ENCODE data around the gene PDIA4. TPM values are rescaled to one million over a fixed set of nuclear protein-coding genes. Genes with fewer than 3 reads are reported as not detected.

The PDIA4 gene
- total and polyA plus RNA-seq, 10 donors, result 21.6 to 160 (median 84.6) TPM

- peak; percentile 53 for DNase-seq
- no peaks in the 10 kb centered on the region for H3K9me3 ChIP-seq
- H3K27ac ChIP-seq, result no peak overlapping the region
- 75 to 92% (median 88%) methylated on average over 3 of the region's 3 CpGs for WGBS, 5 donors
- H3K4me3 ChIP-seq, result no peak overlapping the region
- TF ChIP-seq POLR2A (IDR thresholded peaks at IDR 0.05), result no peak
- no peak for TF ChIP-seq POLR2AphosphoS5 (IDR thresholded peaks at IDR 0.05)
- TF ChIP-seq, protein P1, sequence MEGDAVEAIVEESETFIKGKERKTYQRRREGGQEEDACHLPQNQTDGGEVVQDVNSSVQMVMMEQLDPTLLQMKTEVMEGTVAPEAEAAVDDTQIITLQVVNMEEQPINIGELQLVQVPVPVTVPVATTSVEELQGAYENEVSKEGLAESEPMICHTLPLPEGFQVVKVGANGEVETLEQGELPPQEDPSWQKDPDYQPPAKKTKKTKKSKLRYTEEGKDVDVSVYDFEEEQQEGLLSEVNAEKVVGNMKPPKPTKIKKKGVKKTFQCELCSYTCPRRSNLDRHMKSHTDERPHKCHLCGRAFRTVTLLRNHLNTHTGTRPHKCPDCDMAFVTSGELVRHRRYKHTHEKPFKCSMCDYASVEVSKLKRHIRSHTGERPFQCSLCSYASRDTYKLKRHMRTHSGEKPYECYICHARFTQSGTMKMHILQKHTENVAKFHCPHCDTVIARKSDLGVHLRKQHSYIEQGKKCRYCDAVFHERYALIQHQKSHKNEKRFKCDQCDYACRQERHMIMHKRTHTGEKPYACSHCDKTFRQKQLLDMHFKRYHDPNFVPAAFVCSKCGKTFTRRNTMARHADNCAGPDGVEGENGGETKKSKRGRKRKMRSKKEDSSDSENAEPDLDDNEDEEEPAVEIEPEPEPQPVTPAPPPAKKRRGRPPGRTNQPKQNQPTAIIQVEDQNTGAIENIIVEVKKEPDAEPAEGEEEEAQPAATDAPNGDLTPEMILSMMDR (IDR thresholded peaks at IDR 0.05 in 8 of 11, conservative IDR thresholded peaks at IDR 0.05 in 3 of 11), result no peak
- H3K36me3 ChIP-seq, result peaks cover 0 to 100% (median 87%) of the 10 kb centered on the region in 6 donors
- H3K4me1 ChIP-seq, result peaks cover 0 to 13% (median 4%) of the 10 kb centered on the region in 6 donors
- intact Hi-C loops (cut with DNase I; ENCODE audit: low total_unique reads), result no loop called here
- H3K27me3 ChIP-seq (replicated peaks in 1 of 7), result no peaks in the 10 kb centered on the region
Measured at GRCh38 chr7:149007146-149007545, 21.2 kb downstream of the PDIA4 start.

DNA sequence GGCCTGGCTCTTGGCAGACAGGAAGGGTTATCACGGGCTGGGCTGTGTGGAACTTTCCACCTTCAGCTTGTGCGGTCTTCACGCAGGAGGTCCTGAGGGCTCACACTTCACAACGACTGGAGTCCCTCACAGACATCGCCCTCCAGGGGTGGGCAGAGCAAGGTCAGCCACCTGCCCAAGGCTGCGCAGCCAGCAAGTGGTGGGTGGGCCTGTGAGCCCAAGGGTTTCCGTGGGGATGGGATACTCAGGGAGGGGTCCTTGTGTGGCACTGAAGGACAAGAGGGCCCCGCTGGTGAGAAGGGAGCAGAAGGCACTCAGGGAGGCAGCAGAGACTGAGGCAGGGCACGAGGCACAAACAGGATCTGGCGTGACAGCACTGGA is 22.0 kb downstream of the PDIA4 start:
- H3K4me3 ChIP-seq, result no peak overlapping the region
- H3K36me3 ChIP-seq, result peaks cover 0 to 100% (median 83%) of the 10 kb centered on the region in 6 donors
- peak; percentile 73 for DNase-seq
- H3K27ac ChIP-seq, result no peak overlapping the region
- 82 to 92% (median 89%) methylated on average over 5 to 10 of the region's 10 CpGs for WGBS, 5 donors
- peaks cover 0 to 13% (median 4%) of the 10 kb centered on the region in 6 donors for H3K4me1 ChIP-seq
- H3K27me3 ChIP-seq (replicated peaks in 1 of 7), result no peaks in the 10 kb centered on the region
- intact Hi-C loops (cut with DNase I; ENCODE audit: low total_unique reads), result no loop called here
- no peaks in the 10 kb centered on the region for H3K9me3 ChIP-seq
- TF ChIP-seq POLR2AphosphoS5 (IDR thresholded peaks at IDR 0.05), result no peak
- TF ChIP-seq, protein P1 (IDR thresholded peaks at IDR 0.05 in 8 of 11, conservative IDR thresholded peaks at IDR 0.05 in 3 of 11), result no peak
- no peak for TF ChIP-seq POLR2A (IDR thresholded peaks at IDR 0.05)

DNA sequence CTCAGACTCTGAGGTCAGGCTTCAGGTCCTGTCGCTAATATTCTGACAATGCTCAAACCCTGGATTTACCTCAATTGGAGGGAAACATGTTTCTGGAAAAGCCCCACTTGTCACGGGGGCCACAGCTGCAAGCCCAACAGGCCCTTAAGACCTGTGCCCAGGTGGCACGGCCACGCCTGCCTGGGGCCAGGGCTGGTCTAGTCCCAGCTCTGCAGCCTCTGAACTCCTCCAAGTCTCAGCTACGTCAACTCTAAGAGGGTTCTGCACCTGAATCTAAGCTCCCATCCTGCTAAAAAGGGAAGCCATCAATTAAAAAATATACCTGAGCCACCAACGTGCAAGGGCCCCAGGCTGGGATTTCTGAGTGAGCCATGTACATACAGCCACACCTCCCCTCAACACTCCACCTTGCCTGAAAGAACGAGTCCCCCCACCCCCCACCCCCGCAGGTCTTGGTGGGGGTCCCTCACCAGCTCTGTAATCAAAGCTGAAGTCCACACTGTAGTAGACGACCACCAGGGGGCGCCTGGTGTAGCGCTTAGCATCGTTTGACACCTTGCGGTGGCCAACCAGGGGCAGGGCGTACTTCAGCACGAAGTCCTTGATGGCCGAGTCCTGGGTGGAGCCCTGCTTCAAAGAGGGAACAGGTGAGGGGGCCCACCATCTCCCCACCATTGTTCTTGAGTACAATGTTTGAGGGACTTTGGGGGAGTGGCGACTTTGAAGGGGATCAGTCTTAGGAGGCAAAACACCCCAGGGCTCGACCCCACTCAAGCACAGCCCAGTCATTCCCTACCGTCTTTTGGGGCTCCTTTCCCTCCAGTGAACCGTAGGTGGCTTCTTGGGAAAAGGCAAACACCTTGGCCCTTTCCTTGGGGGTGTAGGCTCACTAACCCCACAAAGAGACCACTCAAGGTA is 22.6 kb downstream of the PDIA4 start:
- no peak overlapping the region for H3K4me3 ChIP-seq
- WGBS, 5 donors, result 42 to 52% (median 47%) methylated on average over 12 to 20 of the region's 20 CpGs
- intact Hi-C loops (cut with DNase I; ENCODE audit: low total_unique reads), result loop anchor here (2.0 kb wide), 1 partner anchor 59 kb away; no protein-coding TSS in a partner anchor
- peak; percentile 95 for DNase-seq
- peaks cover 0 to 13% (median 4%) of the 10 kb centered on the region in 6 donors for H3K4me1 ChIP-seq
- H3K27ac ChIP-seq, result peak overlapping the region in 1 of 8 donors; percentile 9
- H3K36me3 ChIP-seq, result peaks cover 0 to 99% (median 78%) of the 10 kb centered on the region in 6 donors
- TF ChIP-seq POLR2AphosphoS5 (IDR thresholded peaks at IDR 0.05), result peak; percentile 38 to 65 (median 61)
- TF ChIP-seq, protein P1 (IDR thresholded peaks at IDR 0.05 in 8 of 11, conservative IDR thresholded peaks at IDR 0.05 in 3 of 11), result peak; percentile 45 to 91 (median 86)
- no peak for TF ChIP-seq POLR2A (IDR thresholded peaks at IDR 0.05)
- no peaks in the 10 kb centered on the region for H3K27me3 ChIP-seq (replicated peaks in 1 of 7)
- H3K9me3 ChIP-seq, result no peaks in the 10 kb centered on the region
